PC-3 (cell line): Measurements from ENCODE around the gene FN3K. TPM values are rescaled to one million over a fixed set of nuclear protein-coding genes. Genes with fewer than 3 reads are reported as not detected.
"Not testable (repeated sequence)": the region's sequence is repeated elsewhere in the genome, so short reads cannot be mapped to it uniquely, and the experiment has no call there.

Experiments used
- ATAC-seq: fragments of 200-7000 bp; cut with Tn5 transposase; 2 replicates; pipeline ENCODE4 v1.9.1; 2020; ENCODE audit warnings: mild to moderate bottlenecking, moderate library complexity
- BruUV-seq: library from RNA; stranded (reverse); fragments of 400-500 nt; replicated peaks from 2 replicates; lab custom pipeline; 2021; lab: Mats Ljungman, UMichigan
- CTCF ChIA-PET: fragments of 300-600 bp; sonication (Branson Sonifier 250); formaldehyde crosslinking; loops from one replicate; lab custom pipeline; 2022; ENCODE audit warnings: antibody characterized with exemption; lab: Charles Lee
- POLR2A ChIA-PET: fragments of 300-600 bp; sonication (Branson Sonifier 250); formaldehyde crosslinking; loops from one replicate; lab custom pipeline; 2022; ENCODE audit warnings: antibody characterized with exemption; ENCODE audit not compliant: unreplicated experiment; lab: Charles Lee
- DNase-seq: peaks from one replicate; pipeline ENCODE4 v3.0.0-alpha.2; 2015
- H2AFZ ChIP-seq: fragments of 300-600 bp; sonication (generic); 2 replicates; pipeline ENCODE4 v1.6.0; 2016; ENCODE audit warnings: antibody characterized with exemption, low read length
- H3F3A ChIP-seq: fragments of 300-600 bp; sonication (generic); one replicate; pipeline ENCODE4 v1.6.0; 2017; ENCODE audit warnings: antibody characterized with exemption, low read length, control low read depth, mild to moderate bottlenecking; ENCODE audit not compliant: unreplicated experiment
- H3K27ac ChIP-seq: fragments of 300-600 bp; sonication (generic); 2 replicates; pipeline ENCODE4 v1.5.1; 2016; ENCODE audit warnings: mild to moderate bottlenecking, low read length
- H3K27me3 ChIP-seq: fragments of 300-600 bp; sonication (generic); 2 replicates; pipeline ENCODE4 v1.6.1; 2016; ENCODE audit warnings: low read length, mixed read lengths
- H3K36me3 ChIP-seq: fragments of 300-600 bp; sonication (generic); 2 replicates; pipeline ENCODE4 v1.6.1; 2016; ENCODE audit warnings: low read depth, mixed run types, low read length, mixed read lengths
- H3K4me1 ChIP-seq: fragments of 300-600 bp; sonication (generic); 2 replicates; pipeline ENCODE4 v1.5.1; 2016; ENCODE audit warnings: low read length; ENCODE audit not compliant: insufficient read depth
- H3K4me2 ChIP-seq: fragments of 300-600 bp; sonication (generic); 2 replicates; pipeline ENCODE4 v1.6.0; 2016; ENCODE audit warnings: low read length
- H3K4me3 ChIP-seq: fragments of 300-600 bp; sonication (generic); 2 replicates; pipeline ENCODE4 v1.5.1; 2016; ENCODE audit warnings: mild to moderate bottlenecking, low read length, mixed read lengths
- H3K79me2 ChIP-seq: fragments of 300-600 bp; sonication (generic); 2 replicates; pipeline ENCODE4 v1.6.1; 2017; ENCODE audit warnings: low read length, mixed read lengths
- H3K9ac ChIP-seq: fragments of 300-600 bp; sonication (generic); 2 replicates; pipeline ENCODE4 v1.6.0; 2016; ENCODE audit warnings: mild to moderate bottlenecking, low read length
- H3K9me2 ChIP-seq: fragments of 300-600 bp; sonication (generic); replicated peaks from 2 replicates; pipeline ENCODE4 v1.6.1; 2016; ENCODE audit warnings: mixed run types, low read length, mixed read lengths
- H3K9me3 ChIP-seq: fragments of 300-600 bp; sonication (generic); 2 replicates; pipeline ENCODE4 v1.6.1; 2016; ENCODE audit warnings: low read length, mixed read lengths
- H4K20me1 ChIP-seq: fragments of 300-600 bp; sonication (generic); 2 replicates; pipeline ENCODE4 v1.6.1; 2016; ENCODE audit warnings: low read length, mixed read lengths
- EZH2 ChIP-seq: fragments of 300-600 bp; sonication (generic); IDR thresholded peaks from one replicate; pipeline ENCODE4 v1.6.1; 2017; ENCODE audit warnings: antibody characterized with exemption, mild to moderate bottlenecking, low read length; ENCODE audit not compliant: unreplicated experiment
- EZH2phosphoT487 ChIP-seq: fragments of 300-600 bp; sonication (generic); IDR thresholded peaks from 2 replicates; pipeline ENCODE4 v1.6.1; 2018; ENCODE audit warnings: mild to moderate bottlenecking, antibody characterized with exemption, low read length, borderline replicate concordance
- intact Hi-C: fragments of 100-400 bp; cut with micrococcal nuclease; formaldehyde crosslinking; loops from 2 replicates; pipeline ENCODE4 v1.9.0; 2023
- total RNA-seq: library from RNA; depleted of rRNA; stranded (reverse); fragments of >200 nt; gene quantifications from 2 replicates; pipeline ENCODE4 v1.2.3, GENCODE V29; 2014
- TF ChIP-seq, protein P1 (sequence below): fragments of 300-600 bp; sonication (generic); conservative IDR thresholded peaks from 2 replicates; pipeline ENCODE4 v1.5.1; 2017; ENCODE audit warnings: antibody characterized with exemption, low read depth, mild to moderate bottlenecking, low read length

The FN3K gene
- total RNA-seq, 1 experiment from 2014 or later, result 8.4 TPM

DNA sequence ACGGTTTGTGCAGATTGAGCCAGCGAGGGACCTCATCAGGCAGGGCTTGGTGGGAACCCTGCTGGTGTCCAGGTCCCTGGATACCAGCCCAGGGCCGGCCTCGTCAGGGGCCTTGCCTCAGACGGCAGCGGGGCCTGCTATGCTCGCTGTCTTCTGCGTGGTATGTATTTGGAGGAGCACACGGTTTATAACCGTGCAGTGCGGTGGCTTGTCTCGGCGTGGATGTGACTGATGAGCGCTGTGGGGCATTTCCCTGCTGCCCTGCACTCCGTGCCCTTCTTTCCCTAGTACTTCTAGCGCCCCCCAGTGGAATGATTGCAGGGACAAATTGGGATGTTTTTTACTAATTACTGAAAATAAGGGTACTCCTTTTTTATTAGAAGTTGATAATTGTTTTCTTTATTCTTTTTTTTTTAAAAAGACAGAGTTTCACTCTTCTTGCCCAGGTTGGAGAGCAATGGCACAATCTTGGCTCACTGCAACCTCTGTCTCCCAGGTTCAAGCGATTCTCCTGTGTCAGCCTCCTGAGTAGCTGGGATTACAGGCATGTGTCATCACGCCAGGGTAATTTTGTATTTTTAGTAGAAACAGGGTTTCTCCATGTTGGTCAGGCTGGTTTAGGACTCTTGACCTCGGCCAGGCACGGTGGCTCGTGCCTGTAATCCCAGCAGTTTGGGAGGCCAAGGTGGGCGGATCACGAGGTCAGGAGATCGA, 31.8 kb downstream of the FN3K start:
- ATAC-seq (no peak), DNase-seq (peak; percentile 55)
- POLR2A ChIA-PET, result no interaction called here
- H3K4me1 ChIP-seq, result no peaks in the 10 kb centered on the region
- H4K20me1 ChIP-seq, result no peaks in the 10 kb centered on the region
- no peak overlapping the region for H2AFZ ChIP-seq
- peaks cover 33% of the 10 kb centered on the region for H3K36me3 ChIP-seq
- H3K4me3 ChIP-seq, result no peak overlapping the region
- H3K27me3 ChIP-seq, result no peaks in the 10 kb centered on the region
- 0 out of 2 replicates have a peak, but pooled peaks cover 5% of the 10 kb centered on the region for H3K79me2 ChIP-seq
- H3K27ac ChIP-seq, result no peak overlapping the region
- no peak overlapping the region for H3K4me2 ChIP-seq
- no peaks in the 10 kb centered on the region for H3F3A ChIP-seq
- H3K9me2 ChIP-seq, result no peaks in the 10 kb centered on the region
- CTCF ChIA-PET, result interaction anchor here (0.7 kb wide), 1 partner anchor 109 kb away, joined by 4 read pairs; no protein-coding TSS in a partner anchor
- BruUV-seq, result no TSS peak
- H3K9ac ChIP-seq, result no peak overlapping the region
- no peak for TF ChIP-seq EZH2phosphoT487
- TF ChIP-seq, protein P1, sequence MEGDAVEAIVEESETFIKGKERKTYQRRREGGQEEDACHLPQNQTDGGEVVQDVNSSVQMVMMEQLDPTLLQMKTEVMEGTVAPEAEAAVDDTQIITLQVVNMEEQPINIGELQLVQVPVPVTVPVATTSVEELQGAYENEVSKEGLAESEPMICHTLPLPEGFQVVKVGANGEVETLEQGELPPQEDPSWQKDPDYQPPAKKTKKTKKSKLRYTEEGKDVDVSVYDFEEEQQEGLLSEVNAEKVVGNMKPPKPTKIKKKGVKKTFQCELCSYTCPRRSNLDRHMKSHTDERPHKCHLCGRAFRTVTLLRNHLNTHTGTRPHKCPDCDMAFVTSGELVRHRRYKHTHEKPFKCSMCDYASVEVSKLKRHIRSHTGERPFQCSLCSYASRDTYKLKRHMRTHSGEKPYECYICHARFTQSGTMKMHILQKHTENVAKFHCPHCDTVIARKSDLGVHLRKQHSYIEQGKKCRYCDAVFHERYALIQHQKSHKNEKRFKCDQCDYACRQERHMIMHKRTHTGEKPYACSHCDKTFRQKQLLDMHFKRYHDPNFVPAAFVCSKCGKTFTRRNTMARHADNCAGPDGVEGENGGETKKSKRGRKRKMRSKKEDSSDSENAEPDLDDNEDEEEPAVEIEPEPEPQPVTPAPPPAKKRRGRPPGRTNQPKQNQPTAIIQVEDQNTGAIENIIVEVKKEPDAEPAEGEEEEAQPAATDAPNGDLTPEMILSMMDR, result peak; percentile 80
- no peaks in the 10 kb centered on the region for H3K9me3 ChIP-seq
- intact Hi-C loops, result loop anchor here (2.0 kb wide), 1 partner anchor 98 kb away; no protein-coding TSS in a partner anchor

DNA sequence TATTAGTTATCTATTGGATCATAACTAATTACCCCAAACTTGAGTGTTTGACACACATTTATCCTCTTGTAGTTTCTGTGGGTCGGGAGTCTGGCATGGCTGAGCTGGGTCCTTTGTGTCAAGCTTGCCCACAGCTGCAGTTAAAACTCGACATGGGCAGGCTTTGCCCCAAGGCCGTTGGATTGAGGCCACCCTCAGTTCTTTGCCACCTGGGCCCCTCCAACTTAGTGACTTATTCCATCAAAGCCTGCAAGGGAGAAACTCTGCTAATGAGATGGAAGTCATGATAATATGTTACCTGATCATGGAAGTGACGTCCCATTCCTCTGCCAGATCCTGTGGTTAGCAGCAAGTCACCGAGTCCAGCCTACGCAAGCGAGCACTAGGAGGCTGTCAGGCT, 33.6 kb downstream of the FN3K start:
- Histone ChIP-seq H3K36me3 (peaks cover 30% of the 10 kb centered on the region), H3K4me3 (no peak overlapping the region), H3K9me3 (no peaks in the 10 kb centered on the region), H3K4me1 (no peaks in the 10 kb centered on the region), H3F3A (no peaks in the 10 kb centered on the region), H3K9me2 (no peaks in the 10 kb centered on the region), H3K79me2 (no peaks in the 10 kb centered on the region), H3K27ac (no peak overlapping the region), H4K20me1 (no peaks in the 10 kb centered on the region), H2AFZ (no peak overlapping the region), H3K4me2 (no peak overlapping the region), H3K27me3 (no peaks in the 10 kb centered on the region), H3K9ac (no peak overlapping the region)
- no peak for DNase-seq
- TF ChIP-seq, protein P1, result no peak
- TF ChIP-seq EZH2phosphoT487, result no peak
- TF ChIP-seq EZH2, result no peak
- ChIA-PET CTCF (no interaction called here), POLR2A (no interaction called here)
- intact Hi-C loops, result no loop called here
- BruUV-seq, result no TSS peak
- ATAC-seq, result no peak

DNA sequence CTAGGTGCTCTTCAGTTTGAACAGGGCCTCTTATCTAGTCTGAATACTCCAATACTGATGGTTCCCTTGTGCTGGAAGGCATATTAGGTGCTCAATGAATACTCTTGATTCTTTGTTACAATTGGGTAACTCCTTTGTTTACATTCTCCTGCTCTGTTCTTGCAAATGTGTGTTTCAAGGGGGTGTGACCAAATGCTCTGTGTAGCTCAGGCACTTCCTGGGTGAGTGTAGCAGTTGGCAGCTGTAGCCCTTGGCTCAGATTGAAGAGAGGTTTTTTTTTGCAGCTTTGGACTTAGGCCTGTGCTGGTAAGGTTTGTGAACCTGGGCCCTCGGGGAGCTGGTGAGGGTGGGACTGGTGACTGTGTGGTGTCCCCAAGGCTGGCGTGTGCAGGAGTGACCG, 36.6 kb downstream of the FN3K start:
- TF ChIP-seq EZH2 (no peak), EZH2phosphoT487 (no peak)
- TF ChIP-seq, protein P1, result no peak
- intact Hi-C loops, result no loop called here
- Histone ChIP-seq H3K9me2 (no peaks in the 10 kb centered on the region), H3K4me2 (no peak overlapping the region), H3K9me3 (no peaks in the 10 kb centered on the region), H3F3A (no peaks in the 10 kb centered on the region), H3K27ac (no peak overlapping the region), H3K79me2 (no peaks in the 10 kb centered on the region), H3K4me1 (no peaks in the 10 kb centered on the region), H4K20me1 (no peaks in the 10 kb centered on the region), H3K9ac (no peak overlapping the region), H3K4me3 (no peak overlapping the region), H2AFZ (no peak overlapping the region), H3K36me3 (peaks cover 21% of the 10 kb centered on the region), H3K27me3 (no peaks in the 10 kb centered on the region)
- CTCF ChIA-PET, result interaction anchor here (1.0 kb wide), 1 partner anchor 103 kb away, joined by 3 read pairs; no protein-coding TSS in a partner anchor
- DNase-seq (peak; percentile 45), ATAC-seq (peak; percentile 95)
- POLR2A ChIA-PET, result no interaction called here
- BruUV-seq, result no TSS peak

DNA sequence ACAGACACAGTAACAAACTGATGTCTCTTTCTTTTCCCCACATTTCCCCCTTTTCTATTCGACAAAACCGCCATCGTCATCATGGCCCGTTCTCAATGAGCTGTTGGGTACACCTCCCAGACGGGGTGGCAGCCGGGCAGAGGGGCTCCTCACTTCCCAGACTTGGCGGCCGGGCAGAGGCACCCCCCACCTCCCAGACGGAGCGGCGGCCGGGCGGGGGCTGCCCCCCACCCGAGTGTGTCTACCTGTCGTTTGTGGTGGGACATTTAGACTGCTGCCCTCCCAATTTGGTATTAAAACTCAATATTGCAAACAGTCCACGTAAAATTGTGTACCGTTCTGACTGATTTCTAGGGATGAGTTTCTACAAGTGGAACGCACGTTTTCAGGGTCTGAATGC, 39.0 kb downstream of the FN3K start:
- ATAC-seq, H4K20me1 ChIP-seq, POLR2A ChIA-PET, H3K27ac ChIP-seq, H3K9ac ChIP-seq, BruUV-seq, CTCF ChIA-PET, DNase-seq, H3K36me3 ChIP-seq, intact Hi-C loops, H3K9me2 ChIP-seq, H3F3A ChIP-seq, H3K27me3 ChIP-seq, H3K4me1 ChIP-seq, H3K9me3 ChIP-seq, H3K79me2 ChIP-seq: not testable (repeated sequence)
- Histone ChIP-seq H3K4me3 (0 out of 2 replicates have a peak overlapping the region, but pooled peaks have one; percentile 23), H3K4me2 (peak overlapping the region; percentile 36), H2AFZ (peak overlapping the region; percentile 53)
